Ureter (tissue), 1 donor: ENCODE measurements around the gene LDLRAD4. TPM values are rescaled to one million over a fixed set of nuclear protein-coding genes. Genes with fewer than 3 reads are reported as not detected.

Source experiments
- DNase-seq: peaks from one replicate; pipeline ENCODE4 v3.0.0-alpha.2; 2020; ENCODE audit warnings: low spot score
- total RNA-seq: library from RNA; stranded (reverse); gene quantifications from one replicate; pipeline ENCODE4 v1.2.4, GENCODE V29; 2023
- donor health status: DM: yes; HTN: yes; CAD: no.

LDLRAD4 gene
- total RNA-seq, 1 donor from 2014 or later: 39.7 TPM

- no peak for DNase-seq
Measured at GRCh38 chr18:13405305-13406038, 186.9 kb downstream of the LDLRAD4 start.

DNA sequence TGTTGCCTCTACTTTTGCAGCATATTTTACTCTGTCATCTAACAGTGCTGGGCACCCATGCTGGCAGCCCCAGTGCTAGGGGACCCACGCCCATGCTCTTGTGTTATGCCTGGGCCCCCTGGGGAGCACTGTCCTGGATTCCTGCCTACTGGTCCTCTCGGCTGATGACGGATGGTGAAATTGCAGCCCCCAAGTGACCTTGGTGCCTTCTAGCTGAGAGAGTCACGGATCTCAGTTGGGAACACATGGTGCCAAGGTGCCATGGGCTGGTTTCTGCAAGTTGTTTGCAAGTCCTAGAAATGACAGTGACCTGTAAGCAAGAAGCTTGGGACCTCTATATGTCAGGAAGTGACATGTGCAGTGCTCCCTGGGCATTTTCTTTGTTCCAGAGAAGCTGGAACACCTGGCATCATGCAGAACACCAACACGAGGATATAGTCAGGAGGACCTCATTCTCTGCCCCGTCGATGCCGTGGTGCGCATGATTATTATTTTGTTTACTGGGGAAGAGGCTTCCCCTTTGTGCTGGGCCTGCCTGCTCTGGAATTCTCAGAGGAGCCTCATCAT, 187.6 kb downstream of the LDLRAD4 start:
- no peak for DNase-seq

- DNase-seq: no peak
Measured at GRCh38 chr18:13406736-13407135, 188.2 kb downstream of the LDLRAD4 start.

- no peak for DNase-seq
Measured at GRCh38 chr18:13407484-13407883, 188.9 kb downstream of the LDLRAD4 start.

- DNase-seq: no peak
Measured at GRCh38 chr18:13409026-13409425, 190.5 kb downstream of the LDLRAD4 start.

DNA sequence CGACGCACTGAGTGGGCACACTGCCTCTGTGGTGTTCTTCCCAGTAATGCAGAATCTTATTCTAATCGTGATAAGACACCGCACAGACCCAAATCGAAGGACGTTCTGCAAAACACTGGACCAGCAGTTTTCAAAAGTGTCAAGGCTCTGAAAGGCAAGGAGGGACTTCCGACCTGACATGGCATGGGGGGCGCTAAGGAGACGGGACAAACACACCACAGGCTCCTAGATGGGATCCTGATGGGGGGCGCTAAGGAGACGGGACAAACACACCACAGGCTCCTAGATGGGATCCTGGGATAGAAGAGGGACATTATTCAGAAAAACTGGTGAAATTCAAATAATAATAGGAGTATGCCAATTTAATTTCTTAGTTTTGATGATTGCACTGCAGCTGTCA, 191.4 kb downstream of the LDLRAD4 start:
- no peak for DNase-seq

DNA sequence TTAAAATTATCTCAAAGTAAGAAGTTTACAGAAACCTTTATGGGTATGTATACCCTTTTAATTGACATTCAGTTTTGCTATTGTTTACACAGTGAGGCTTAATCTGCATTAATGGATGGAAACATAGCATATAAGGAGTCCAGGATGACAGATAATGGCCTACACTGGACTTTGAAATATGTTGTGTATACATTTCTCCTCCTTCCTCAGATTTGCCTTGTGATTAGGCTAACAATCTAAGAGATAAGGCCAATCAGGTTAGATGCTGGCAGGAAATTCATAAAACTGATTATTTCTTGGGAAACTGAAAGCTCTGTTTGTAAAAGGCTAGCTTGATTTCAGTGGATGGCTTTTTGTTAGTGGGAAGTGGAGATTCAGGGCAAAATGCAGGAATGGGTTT, 191.9 kb downstream of the LDLRAD4 start:
- no peak for DNase-seq

GRCh38 chr18:13412017-13412416, 193.5 kb downstream of the LDLRAD4 start:
- no peak for DNase-seq

GRCh38 chr18:13412901-13413300, 194.3 kb downstream of the LDLRAD4 start:
- no peak for DNase-seq

DNA sequence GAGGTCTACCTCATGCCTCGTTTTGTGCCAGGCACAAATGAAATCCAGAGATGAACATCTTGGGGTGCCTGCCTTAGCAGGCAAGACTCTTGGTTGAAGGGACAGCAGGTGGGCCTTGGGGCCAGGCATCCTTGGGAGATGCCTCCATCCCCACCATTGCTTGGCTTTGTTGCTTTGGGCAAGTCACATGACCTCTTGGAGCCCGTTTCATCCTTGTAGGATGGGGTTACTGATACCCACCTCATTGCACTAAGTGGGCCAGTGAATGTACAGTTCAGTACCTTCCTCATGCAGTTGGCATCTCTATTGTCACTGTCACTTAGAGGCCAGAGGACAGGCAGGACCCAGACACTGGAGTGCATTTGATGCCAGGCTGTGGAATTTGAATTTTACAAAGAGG, 195.5 kb downstream of the LDLRAD4 start:
- no peak for DNase-seq

DNA sequence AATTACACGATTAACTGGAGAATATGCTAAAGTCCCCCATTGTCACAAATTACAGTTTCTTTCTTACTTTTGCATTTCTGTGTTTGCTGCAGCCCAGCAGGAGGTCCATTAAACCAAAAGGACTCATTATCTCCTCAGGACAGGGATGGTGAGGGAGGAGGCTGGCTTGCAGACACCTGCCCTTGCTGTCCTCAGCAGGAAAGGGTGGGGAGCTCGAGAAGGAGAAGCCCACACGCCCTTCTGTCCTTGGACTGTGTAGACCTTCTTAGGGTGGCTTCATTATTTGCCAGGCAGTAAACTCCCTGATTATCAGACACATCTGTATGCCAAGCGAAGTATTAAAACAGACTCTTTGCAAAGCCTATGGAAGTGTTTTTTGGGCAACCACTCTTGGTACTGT, 196.0 kb downstream of the LDLRAD4 start:
- DNase-seq: no peak

DNA sequence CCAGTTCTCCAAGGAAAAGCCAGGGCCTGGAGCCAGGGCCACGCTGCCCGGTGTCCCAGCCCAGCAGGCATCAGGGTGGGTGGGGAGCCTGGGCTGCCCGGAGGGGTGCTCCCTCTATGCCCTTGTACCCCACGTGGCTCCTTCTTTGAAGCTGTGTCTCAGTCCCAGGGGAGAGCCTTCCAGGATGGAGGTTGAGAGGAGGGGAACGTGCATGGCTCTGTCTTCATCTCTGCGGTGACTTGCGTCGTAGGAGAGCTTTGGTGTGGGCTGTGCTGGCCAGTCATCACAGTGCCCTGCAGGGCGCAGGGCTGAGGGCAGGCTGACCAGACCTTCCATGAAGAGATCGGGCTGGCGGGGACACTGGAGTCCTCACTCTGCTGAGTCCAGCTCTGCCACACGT, 197.2 kb downstream of the LDLRAD4 start:
- no peak for DNase-seq

GRCh38 chr18:13416208-13416607, 197.6 kb downstream of the LDLRAD4 start:
- no peak for DNase-seq

DNA sequence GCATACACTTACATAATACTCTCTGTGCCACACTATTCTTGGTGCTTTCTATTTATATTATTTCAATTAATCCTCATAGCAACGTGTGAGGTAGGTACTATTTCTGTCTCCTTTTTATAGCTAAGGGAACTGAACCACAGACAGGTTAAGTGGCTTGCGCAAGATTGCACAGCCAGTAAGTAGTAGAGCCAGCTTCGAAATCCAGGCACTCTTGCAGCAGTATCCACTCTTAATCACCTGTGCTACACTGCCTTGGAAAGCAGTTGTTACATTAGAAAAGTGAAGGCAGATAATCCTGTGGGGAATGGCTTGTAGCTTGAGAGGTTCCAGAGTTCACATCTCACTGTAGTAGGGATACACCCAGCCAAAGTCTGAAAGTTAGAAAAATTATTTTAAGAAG, 198.3 kb downstream of the LDLRAD4 start:
- DNase-seq: no peak

GRCh38 chr18:13418013-13418710, 199.6 kb downstream of the LDLRAD4 start:
- DNase-seq: no peak

- DNase-seq: no peak
Measured at GRCh38 chr18:13420969-13421686, 202.6 kb downstream of the LDLRAD4 start.

- no peak for DNase-seq
Measured at GRCh38 chr18:13422541-13423147, 204.1 kb downstream of the LDLRAD4 start.

GRCh38 chr18:13423352-13423751, 204.8 kb downstream of the LDLRAD4 start:
- no peak for DNase-seq

DNA sequence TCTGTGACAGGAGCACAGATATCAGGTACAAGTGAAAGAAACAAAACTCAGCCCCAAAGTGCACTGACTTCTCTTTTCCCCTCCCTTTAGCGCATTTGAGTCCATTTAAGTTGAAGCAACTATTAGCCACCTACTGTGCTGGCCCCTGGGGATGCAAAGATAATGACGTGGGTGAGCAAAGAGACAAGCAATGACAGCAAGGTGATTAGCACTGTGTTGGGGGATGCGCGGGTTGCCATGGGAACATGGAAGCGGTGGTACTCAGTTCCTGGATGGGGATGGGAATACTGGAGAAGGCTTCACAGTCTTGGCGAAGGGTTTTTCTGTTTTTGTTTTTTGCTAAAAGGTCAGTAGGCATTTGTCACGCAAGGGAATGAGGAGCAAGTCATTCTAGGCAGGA, 205.8 kb downstream of the LDLRAD4 start:
- DNase-seq: no peak

DNA sequence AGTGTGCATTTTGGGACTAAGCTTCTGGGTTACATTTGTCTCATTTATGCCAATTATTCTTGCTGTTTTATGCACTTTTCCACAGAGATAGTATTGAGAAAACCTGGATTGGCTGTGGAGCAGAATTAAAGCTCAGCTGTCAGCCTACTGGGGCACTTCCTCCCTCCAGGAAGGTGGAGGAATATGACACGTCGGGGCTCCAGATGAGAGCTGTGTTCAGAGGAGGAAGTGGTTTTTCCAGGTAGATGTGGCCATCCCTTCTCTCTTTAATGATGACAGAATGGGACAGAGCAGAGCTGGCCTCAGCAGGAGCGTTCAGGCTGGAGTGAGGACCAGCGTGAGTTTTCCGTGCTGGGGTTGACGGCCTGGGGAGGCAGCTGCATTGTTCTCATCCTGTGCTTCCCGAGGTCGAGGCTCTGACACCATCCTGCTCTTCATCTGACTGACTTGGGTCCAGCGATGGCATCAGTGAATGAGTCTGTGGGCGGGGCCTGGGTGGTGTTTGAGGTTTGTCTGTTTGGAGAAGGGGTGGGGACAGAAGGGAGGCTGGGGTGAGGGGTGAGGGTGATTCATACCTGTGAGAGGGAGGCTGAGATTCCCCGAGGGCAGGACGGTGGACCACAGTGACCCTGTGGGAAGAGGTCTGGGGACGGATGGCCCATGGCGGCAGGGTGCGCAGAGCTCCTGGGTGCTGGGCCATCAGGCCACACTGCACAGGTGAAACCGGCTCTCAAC, 207.0 kb downstream of the LDLRAD4 start:
- DNase-seq: no peak

DNA sequence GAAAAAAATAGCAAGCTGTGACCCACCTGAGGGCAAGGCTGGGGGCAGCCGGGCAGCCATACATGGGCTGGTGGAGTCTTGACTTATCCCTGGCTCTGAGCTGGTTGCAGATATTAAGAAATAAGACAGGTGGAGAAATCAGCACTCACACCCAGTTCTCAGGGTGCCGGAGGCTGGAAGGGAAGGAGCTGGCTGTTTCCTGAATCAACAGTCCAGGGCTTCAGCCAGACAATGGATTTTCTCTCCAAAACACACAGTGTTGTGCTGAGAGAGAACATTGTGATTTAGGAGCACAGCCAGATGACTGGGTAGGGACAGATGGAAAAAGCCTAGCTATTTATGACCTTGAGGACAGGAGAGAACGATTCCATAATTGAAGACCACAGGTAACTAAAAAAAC, 208.8 kb downstream of the LDLRAD4 start:
- DNase-seq: no peak
